NCI-H128 (cell line): ENCODE measurements around the gene PTPRN2.

Source experiments
- DNase-seq: peaks from one replicate; lab custom pipeline; 2025; ENCODE audit not compliant: unreplicated experiment; lab: John Stamatoyannopoulos, UW

The PTPRN2 gene

DNA sequence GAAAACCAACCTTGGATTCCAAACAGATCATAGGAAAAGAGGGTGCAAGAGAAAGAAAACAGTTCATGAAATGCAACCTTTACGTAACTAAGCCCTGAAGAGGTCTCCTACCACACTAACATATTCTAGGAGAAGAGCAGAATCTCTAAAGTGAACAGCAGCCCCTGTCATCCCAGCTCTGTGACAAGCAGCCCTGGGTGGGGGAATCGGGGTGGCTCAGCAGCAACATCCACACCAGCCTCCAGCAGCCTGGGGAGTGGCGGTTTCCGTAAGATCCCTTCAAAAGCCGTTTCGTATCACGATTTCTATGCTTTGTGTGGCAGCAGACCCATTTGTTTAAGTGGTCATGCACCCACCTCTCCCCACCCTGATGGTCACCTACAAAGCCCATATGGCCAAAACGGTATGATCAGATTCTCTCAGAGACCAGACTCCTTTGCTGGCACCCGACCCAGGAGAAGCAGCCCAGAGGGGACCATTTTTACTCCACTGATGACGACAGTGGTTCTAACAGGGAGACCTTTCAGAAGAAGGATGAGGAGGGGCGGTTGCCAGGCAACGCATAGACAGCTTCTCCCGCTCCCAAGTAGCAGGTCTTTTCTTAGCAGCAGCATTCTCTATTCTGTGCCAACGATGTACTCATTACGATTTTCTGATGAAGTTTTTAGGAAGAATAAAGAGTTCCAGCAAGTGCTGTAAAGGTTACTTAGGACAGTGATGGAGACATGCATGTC, 950.2 kb downstream of the PTPRN2 start:
- DNase-seq = no peak

GRCh38 chr7:157635669-157636068, 952.0 kb downstream of the PTPRN2 start:
- DNase-seq = no peak

DNA sequence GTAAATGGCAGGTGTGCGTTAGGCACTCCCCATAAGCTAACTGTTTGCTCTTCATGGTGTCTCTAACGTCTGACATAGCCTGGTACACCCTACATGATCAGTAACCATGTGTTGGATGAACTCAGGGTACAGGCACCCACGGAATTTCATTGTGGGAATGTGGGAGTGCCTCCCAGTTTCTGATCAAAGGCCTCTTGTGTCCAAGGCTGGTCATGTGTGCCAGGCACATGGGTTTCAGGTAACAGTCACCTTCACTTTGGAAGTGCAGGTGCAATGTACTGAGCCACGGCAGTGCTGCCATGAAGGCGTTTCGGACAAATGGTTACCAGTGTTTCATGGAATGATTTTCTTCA, 952.5 kb downstream of the PTPRN2 start:
- no peak for DNase-seq

- no peak for DNase-seq
Observed at GRCh38 chr7:157634401-157635147, 953.0 kb downstream of the PTPRN2 start.

GRCh38 chr7:157633465-157634185, 954.0 kb downstream of the PTPRN2 start:
- DNase-seq = no peak

DNA sequence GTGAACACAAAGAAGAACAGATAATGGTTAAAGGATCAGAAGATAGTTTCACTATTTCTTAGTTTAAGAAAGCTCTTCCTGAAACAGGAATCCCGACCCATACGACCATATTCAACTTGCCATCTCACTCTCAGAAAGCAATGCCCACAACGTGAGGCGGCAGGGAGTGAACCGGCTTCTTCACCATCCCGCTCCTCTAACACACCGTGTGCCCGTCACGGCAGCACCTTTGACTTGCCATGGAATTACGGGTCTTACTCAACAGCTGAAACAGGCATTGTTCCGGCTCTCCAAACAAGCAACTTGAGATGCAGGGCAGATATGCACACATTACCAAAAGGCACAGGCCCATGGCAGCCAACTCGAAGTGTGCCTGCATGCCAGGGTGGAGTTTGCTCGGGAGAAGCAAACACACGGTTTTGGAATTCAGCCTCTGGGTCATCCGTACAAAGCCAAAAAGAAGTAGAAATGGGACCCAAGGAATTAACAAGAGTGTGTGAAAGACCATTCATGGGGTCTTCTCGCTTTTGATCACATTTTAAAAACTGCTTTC, 957.2 kb downstream of the PTPRN2 start:
- no peak for DNase-seq

DNA sequence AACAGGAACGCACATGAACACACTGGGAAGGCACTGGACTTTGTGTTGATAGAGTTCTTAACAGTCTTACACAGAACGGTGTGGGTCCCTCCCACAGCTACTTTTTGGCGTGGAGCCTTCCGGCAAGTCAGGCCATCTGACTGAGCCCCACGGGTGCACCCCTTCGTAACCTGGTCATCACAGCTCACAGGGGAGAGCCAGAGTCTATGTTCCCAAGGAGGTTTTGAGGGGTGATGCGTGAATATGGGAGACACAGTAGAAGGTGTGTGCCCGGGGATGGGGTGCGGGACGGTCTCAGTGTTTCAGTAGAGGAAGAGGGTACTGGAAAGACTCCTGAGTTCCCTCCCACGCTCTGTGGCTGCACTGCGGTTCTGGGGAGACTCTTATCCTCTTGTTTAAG, 959.2 kb downstream of the PTPRN2 start:
- no peak for DNase-seq

DNA sequence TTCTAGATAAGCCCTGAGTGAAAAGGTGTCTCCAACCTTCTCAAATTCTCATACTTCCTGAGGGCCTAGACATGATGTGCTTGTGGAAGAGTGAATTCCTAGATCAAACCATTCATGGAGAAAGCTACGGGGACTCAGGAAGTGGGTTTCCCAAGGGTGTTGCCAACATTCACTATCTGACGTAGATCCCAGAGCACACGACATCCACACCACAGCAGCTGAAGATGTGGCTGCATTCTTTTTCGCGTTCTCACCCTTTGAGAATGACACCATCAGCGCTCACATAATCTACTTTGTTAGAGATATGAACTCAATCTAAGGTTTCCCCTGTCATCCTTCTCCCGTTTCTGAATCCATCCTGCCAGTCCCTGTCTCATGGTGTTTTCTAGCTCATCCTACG, 960.0 kb downstream of the PTPRN2 start:
- no peak for DNase-seq

GRCh38 chr7:157627033-157627432, 960.6 kb downstream of the PTPRN2 start:
- DNase-seq = no peak

DNA sequence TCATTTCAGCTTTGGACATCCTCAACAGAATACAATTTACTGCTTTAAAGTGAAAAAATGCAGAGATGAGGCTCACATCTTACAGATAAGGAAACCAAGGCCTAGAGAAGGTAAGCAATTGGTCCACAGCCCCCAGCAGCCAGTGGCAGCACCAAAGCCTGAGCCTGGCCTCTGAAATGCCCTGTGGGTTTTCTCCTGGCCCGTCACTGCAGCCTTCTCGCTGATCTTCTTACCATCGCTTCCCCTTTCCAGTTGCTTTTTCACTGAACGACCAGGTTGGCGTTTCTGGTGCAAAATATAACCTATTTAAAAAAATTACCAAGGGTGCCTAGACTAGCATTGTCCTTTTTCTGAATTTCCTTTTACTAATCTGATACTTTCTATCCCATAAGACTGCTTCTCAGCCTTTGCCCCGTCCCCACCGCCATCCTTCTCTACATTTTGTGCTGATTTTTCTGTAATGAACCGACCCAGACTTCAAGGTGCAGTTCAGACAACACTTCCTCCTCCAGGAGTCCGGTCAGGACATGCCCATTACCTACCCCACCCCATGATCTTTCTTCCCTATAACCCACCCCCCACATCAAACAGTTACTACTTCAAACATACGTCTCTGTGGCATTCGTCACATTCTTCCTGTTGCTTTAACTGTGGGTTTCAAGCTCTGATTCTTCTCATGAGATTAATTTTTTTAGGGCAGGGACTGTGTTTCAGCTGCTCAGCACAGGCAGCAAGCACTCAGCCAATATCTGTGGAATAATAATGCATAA, 961.5 kb downstream of the PTPRN2 start:
- DNase-seq = no peak

DNA sequence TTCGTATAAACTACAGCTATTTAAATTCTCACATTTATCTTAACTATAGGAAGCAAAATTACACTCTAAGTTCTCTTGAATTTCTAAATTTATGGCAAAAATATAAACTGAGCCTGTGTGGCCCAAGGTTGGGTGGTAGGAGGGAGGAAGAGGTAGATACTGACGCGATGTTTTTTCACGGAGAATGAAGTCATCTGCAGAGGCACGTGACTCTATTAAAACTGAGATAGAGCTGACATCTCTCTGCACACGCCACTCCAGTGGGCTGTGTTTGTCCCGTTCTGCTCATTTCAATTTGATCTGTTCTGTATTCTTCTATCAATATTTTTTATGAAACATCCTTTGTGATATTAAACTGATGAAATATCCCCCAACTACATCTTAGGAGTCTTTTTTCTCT, 964.1 kb downstream of the PTPRN2 start:
- DNase-seq = no peak

DNA sequence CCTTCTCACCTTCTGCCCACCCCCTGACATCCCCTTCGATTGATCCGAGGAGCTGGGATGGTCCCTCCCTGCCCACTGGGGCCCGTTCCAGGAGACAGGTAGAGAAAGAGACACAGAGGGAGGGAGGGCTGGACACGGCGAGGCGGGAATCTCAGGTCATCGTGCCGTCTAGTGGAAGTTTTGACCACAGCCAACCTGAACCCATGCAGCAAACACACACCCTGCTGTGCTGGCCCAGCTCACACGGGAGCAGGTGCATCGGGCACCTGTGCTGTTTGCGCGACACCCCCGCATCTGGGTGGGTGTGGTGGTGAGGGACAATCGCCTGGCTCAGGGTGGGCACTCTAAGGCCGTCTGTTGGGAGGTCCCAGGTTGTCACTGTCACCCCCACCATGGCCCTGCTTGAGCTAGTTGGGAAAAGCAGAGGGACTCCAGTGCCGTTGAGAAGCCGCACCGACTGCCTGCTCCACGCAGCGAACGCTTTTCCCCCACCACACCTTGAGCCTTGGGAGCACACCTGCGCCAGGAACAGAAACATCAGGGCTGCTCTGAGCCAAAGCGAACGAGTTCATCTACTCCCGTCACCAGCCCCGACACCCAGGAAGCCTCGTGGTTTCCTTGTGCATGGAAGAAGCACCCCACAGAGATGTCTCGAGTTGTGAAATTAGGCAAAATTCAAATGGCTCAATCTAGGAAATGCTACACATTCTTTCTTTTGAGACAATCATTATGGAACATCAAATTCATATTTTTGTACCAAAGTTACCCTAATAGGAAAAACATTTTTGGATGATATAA, 965.0 kb downstream of the PTPRN2 start:
- no peak for DNase-seq

- DNase-seq = no peak
Observed at GRCh38 chr7:157622000-157622399, 965.6 kb downstream of the PTPRN2 start.

DNA sequence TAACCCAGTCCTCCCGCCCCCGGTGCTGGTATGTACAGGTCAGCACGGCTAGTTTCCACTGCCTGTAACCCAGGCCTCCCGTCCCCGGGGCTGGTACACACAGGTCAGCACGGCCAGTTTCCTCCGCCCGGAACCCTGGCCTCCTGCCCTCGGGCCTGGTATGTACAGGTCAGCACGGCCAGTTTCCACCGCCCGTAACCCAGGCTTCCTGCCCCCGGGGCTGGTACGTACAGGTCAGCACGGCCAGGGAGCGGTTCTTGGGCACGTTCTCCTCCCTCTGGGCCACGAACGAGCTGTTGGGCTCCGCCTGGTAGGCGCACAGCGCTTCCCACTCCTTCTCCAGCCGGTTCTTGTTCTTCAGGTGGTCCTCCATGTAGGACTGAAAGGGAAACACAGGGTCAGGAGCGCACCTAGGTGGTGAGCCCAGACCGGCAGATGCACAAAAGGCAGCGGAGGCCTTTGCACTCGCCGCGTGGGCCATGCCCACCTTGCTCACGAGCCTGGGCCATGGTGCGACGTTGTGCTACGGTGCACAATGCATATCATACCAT, 966.4 kb downstream of the PTPRN2 start:
- DNase-seq = no peak

GRCh38 chr7:157620616-157621015, 967.0 kb downstream of the PTPRN2 start:
- DNase-seq = no peak

DNA sequence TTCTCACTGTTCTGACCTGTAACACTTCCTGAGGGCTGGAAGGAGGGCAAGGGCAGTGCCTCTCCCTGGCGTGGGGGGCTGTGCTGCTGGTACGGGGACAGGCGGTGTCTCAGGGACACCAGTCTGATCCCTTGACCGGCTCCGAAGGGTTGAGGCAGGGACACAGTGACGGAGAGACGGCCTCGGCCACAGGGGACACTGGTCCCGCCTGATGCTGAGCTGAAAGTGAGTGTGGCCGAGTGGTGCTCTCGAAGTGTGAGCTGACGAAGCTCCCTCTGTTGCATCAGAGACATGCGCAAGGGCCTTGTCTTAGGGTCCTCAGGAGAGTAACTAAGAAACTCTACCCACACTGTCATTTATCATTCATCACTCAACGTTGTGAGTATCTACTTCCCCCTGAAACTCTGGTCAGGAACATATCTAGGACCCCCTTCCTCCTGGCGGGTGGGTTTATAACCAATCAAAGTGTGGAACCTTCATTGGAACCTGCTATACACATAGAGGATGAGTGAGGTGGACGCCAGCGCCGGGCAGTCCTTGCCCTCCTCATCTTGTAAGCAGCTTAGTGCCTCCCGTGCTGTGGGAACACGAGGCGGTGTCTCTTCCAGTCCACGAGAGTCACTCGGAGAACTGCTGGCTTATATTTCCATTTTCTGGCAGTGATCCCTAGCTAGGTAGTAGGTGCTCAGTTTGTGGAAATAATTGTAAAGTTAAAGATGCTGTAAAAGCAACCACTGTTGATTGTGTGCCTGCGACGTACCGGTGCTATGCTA, 967.7 kb downstream of the PTPRN2 start:
- no peak for DNase-seq

- DNase-seq = no peak
Observed at GRCh38 chr7:157618823-157619606, 968.6 kb downstream of the PTPRN2 start.

- DNase-seq = no peak
Observed at GRCh38 chr7:157618091-157618726, 969.4 kb downstream of the PTPRN2 start.
